ENCODE measurements around the gene RAB36.

GRCh38 chr22:23183061-23183698 lies 37.9 kb downstream of the RAB36 start:
- no peak for TF ChIP-seq CTCF (IDR thresholded peaks at IDR 0.05)
- TF ChIP-seq POLR2AphosphoS5 (IDR thresholded peaks at IDR 0.05; ENCODE audit: insufficient read depth in 1 of 2, low read depth in 1 of 2) = no peak
- no peak for TF ChIP-seq POLR2A (IDR thresholded peaks at IDR 0.05)
